ENCODE results near the gene SEMA5B. TPM values are rescaled to one million over a fixed set of nuclear protein-coding genes. Genes with fewer than 3 reads are reported as not detected.

SEMA5B gene
- total and polyA plus RNA-seq, 2 experiments from 2014 or later, result 8.0 to 26.8 TPM

- Histone ChIP-seq H2AFZ (no peak overlapping the region), H3K4me1 (ENCODE audit: insufficient read depth) (peaks cover 43% of the 10 kb centered on the region), H3K27ac (ENCODE audit: low read depth) (peak overlapping the region; percentile 65; the same call in 1 of the 2 replicates), H4K20me1 (replicated peaks; ENCODE audit: insufficient read depth) (no peaks in the 10 kb centered on the region; the same call in none of the 2 replicates), H3K36me3 (ENCODE audit: insufficient read depth) (no peaks in the 10 kb centered on the region), H3K27me3 (ENCODE audit: insufficient read depth) (peaks cover 15% of the 10 kb centered on the region), H3K79me2 (replicated peaks; ENCODE audit: insufficient read depth) (peaks cover 23% of the 10 kb centered on the region), H3K4me3 (peak overlapping the region; percentile 29; the same call in 1 of the 2 replicates), H3K4me2 (peak overlapping the region; percentile 71), H3K9me2 (ENCODE audit: insufficient read depth) (no peaks in the 10 kb centered on the region), H3F3A (replicated peaks; ENCODE audit: low read depth) (peaks cover 11% of the 10 kb centered on the region; the same call in 1 of the 2 replicates)
- Mint-ChIP-seq H3K36me3 (ENCODE audit: low read depth) (peaks cover 9% of the 10 kb centered on the region), H3K9me3 (no peaks in the 10 kb centered on the region), H3K27ac (peak overlapping the region; percentile 68), H3K4me1 (peaks cover 54% of the 10 kb centered on the region), H3K4me3 (peak overlapping the region; percentile 55; the same call in 2 of the 3 replicates), H3K27me3 (ENCODE audit: insufficient read depth, low read depth, poor library complexity) (peaks cover 17% of the 10 kb centered on the region)
- TF ChIP-seq, protein P1, sequence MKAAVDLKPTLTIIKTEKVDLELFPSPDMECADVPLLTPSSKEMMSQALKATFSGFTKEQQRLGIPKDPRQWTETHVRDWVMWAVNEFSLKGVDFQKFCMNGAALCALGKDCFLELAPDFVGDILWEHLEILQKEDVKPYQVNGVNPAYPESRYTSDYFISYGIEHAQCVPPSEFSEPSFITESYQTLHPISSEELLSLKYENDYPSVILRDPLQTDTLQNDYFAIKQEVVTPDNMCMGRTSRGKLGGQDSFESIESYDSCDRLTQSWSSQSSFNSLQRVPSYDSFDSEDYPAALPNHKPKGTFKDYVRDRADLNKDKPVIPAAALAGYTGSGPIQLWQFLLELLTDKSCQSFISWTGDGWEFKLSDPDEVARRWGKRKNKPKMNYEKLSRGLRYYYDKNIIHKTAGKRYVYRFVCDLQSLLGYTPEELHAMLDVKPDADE (IDR thresholded peaks at IDR 0.05), result no peak
- TF ChIP-seq REST (IDR thresholded peaks at IDR 0.05; ENCODE audit: unreplicated experiment), result no peak
- DNase-seq (ENCODE audit: low spot score) (no peak), ATAC-seq (no peak)
Observed at GRCh38 chr3:123020709-123021108, 6.9 kb downstream of the SEMA5B start.

GRCh38 chr3:123019591-123019990, 8.0 kb downstream of the SEMA5B start:
- Histone ChIP-seq H3K9me2 (ENCODE audit: insufficient read depth) (no peaks in the 10 kb centered on the region), H2AFZ (no peak overlapping the region), H4K20me1 (replicated peaks; ENCODE audit: insufficient read depth) (peaks cover 4% of the 10 kb centered on the region; the same call in 1 of the 2 replicates), H3F3A (replicated peaks; ENCODE audit: low read depth) (peaks cover 11% of the 10 kb centered on the region; the same call in 1 of the 2 replicates), H3K4me2 (no peak overlapping the region), H3K79me2 (replicated peaks; ENCODE audit: insufficient read depth) (peaks cover 18% of the 10 kb centered on the region), H3K27ac (ENCODE audit: low read depth) (no peak overlapping the region), H3K27me3 (ENCODE audit: insufficient read depth) (peaks cover 4% of the 10 kb centered on the region), H3K4me3 (no peak overlapping the region), H3K4me1 (ENCODE audit: insufficient read depth) (peaks cover 37% of the 10 kb centered on the region), H3K36me3 (ENCODE audit: insufficient read depth) (no peaks in the 10 kb centered on the region)
- Mint-ChIP-seq H3K4me1 (peaks cover 50% of the 10 kb centered on the region), H3K27ac (no peak overlapping the region), H3K9me3 (no peaks in the 10 kb centered on the region), H3K36me3 (ENCODE audit: low read depth) (0 out of 3 replicates have a peak, but pooled peaks cover 3% of the 10 kb centered on the region), H3K27me3 (ENCODE audit: insufficient read depth, low read depth, poor library complexity) (peaks cover 10% of the 10 kb centered on the region), H3K4me3 (no peak overlapping the region; the same call in 2 of the 3 replicates)
- no peak for DNase-seq (ENCODE audit: low spot score)
- no peak for ATAC-seq
- no peak for TF ChIP-seq ZNF331 (CRISPR knock-in tag; IDR thresholded peaks at IDR 0.05; ENCODE audit: low read depth)
- no peak for TF ChIP-seq JUNB (IDR thresholded peaks at IDR 0.05; ENCODE audit: unreplicated experiment)
- TF ChIP-seq STAT1 (IDR thresholded peaks at IDR 0.05; ENCODE audit: unreplicated experiment), result no peak
- TF ChIP-seq, protein P1 (IDR thresholded peaks at IDR 0.05), result no peak
- TF ChIP-seq CREB1 (CRISPR knock-in tag; IDR thresholded peaks at IDR 0.05; ENCODE audit: low read depth), result no peak
- TF ChIP-seq NANOG (IDR thresholded peaks at IDR 0.05; ENCODE audit: borderline replicate concordance), result no peak
- no peak for TF ChIP-seq EZH2 (IDR thresholded peaks at IDR 0.05; ENCODE audit: low read depth, unreplicated experiment)
- TF ChIP-seq ZNF462 (CRISPR knock-in tag; IDR thresholded peaks at IDR 0.05), result no peak
- no peak for TF ChIP-seq POLR2AphosphoS5 (IDR thresholded peaks at IDR 0.05; ENCODE audit: low read depth)
